Activated T-cell treated with anti-CD3 and anti-CD28 coated beads for 1 hour (primary cell): Measurements from ENCODE around the gene SRCIN1.

Experiments used
- DNase-seq: peaks from one replicate; pipeline ENCODE4 v3.0.0-alpha.2; 2020; ENCODE audit warnings: low read depth

SRCIN1 gene

GRCh38 chr17:38617967-38618760, 12.4 kb upstream of the SRCIN1 start:
- DNase-seq, result no peak

GRCh38 chr17:38617074-38617860, 11.5 kb upstream of the SRCIN1 start:
- no peak for DNase-seq

- DNase-seq, result no peak
Observed at GRCh38 chr17:38616361-38616760, 10.6 kb upstream of the SRCIN1 start.

GRCh38 chr17:38613981-38614779, 8.4 kb upstream of the SRCIN1 start:
- DNase-seq, result no peak

- no peak for DNase-seq
Observed at GRCh38 chr17:38613525-38613980, 7.8 kb upstream of the SRCIN1 start.

GRCh38 chr17:38611872-38612376, 6.2 kb upstream of the SRCIN1 start:
- DNase-seq, result no peak

- no peak for DNase-seq
Observed at GRCh38 chr17:38611070-38611786, 5.5 kb upstream of the SRCIN1 start.

- DNase-seq, result no peak
Observed at GRCh38 chr17:38609280-38610031, 3.7 kb upstream of the SRCIN1 start.

- no peak for DNase-seq
Observed at GRCh38 chr17:38608648-38609047, 2.9 kb upstream of the SRCIN1 start.

- DNase-seq, result no peak
Observed at GRCh38 chr17:38606646-38607611, 1.2 kb upstream of the SRCIN1 start.

GRCh38 chr17:38605411-38605840, 326 bp downstream of the SRCIN1 start:
- no peak for DNase-seq

GRCh38 chr17:38604479-38605403, 1.0 kb downstream of the SRCIN1 start:
- no peak for DNase-seq

- DNase-seq, result no peak
Observed at GRCh38 chr17:38603786-38604478, 1.8 kb downstream of the SRCIN1 start.

GRCh38 chr17:38602956-38603785, 2.6 kb downstream of the SRCIN1 start:
- no peak for DNase-seq

- DNase-seq, result no peak
Observed at GRCh38 chr17:38602453-38602852, 3.3 kb downstream of the SRCIN1 start.

- no peak for DNase-seq
Observed at GRCh38 chr17:38601539-38602351, 4.0 kb downstream of the SRCIN1 start.
